ENCODE data around the gene AQP5. TPM values are rescaled to one million over a fixed set of nuclear protein-coding genes. Genes with fewer than 3 reads are reported as not detected.

The AQP5 gene
- total and polyA plus RNA-seq, 2 of the 8 experiments (the other 6 are each of a cell fraction or from before 2014, with no cell fraction given) = 2.5 to 3.2 TPM

DNA sequence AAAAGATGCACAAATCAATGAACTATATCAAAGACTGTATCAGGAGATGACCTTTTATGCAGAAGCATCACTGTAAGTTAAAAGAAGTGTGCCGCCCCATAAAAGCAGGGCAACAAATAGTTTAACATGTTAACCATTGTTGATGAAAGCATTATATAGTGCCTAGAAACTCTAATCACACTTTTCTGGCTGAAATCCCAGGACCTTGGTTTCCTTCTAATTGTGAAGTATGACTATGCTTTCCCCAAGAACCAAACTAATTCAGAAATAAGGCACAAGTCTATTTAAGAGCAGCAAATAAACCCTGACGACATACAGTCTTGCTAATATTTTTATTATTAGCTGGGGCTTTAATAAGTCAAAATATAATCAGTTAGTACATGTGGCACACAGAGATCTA lies 41.9 kb downstream of the AQP5 start:
- no peak overlapping the region for H4K5ac ChIP-seq (ENCODE audit: insufficient read length, low read depth, low read length)
- no peaks in the 10 kb centered on the region for H3K4me1 ChIP-seq (replicated peaks in 1 of 4; ENCODE audit: control insufficient read depth in 3 of 4, insufficient read depth in 4 of 4, low read length in 3 of 4)
- H3K9ac ChIP-seq (replicated peaks in 1 of 4; ENCODE audit: extremely low read depth in 1 of 4, low read depth in 3 of 4, low read length in 3 of 4) = no peak overlapping the region
- H3K9me3 ChIP-seq (ENCODE audit: insufficient read depth in 2 of 2, low read depth in 1 of 2, low read length in 1 of 2) = no peaks in the 10 kb centered on the region
- no peaks in the 10 kb centered on the region for H3K23me2 ChIP-seq (ENCODE audit: low read depth, low read length)
- no peak for DNase-seq (ENCODE audit: low read depth in 1 of 2, low spot score in 2 of 2)
- no peaks in the 10 kb centered on the region for H3K79me2 ChIP-seq (ENCODE audit: control insufficient read depth in 1 of 2, insufficient read depth in 2 of 2, low read length in 2 of 2)
- no peak for FAIRE-seq
- ChIA-PET POLR2A (ENCODE audit: partially characterized antibody) (no interaction called here), CTCF (ENCODE audit: partially characterized antibody) (interaction anchor here (0.7 to 3.3 kb wide), 6 partner anchors 11 to 102 kb away, joined by 3 to 18 read pairs (median 4); no protein-coding TSS in a partner anchor)
- H2BK12ac ChIP-seq (ENCODE audit: low read depth, low read length) = no peak overlapping the region
- H2BK120ac ChIP-seq (replicated peaks; ENCODE audit: low read depth, low read length) = no peak overlapping the region
- no peaks in the 10 kb centered on the region for H3K79me1 ChIP-seq (ENCODE audit: low read depth, low read length)
- H4K20me1 ChIP-seq (replicated peaks in 1 of 2; ENCODE audit: control insufficient read depth in 1 of 2, insufficient read depth in 2 of 2, low read length in 2 of 2) = no peaks in the 10 kb centered on the region
- H3K56ac ChIP-seq (replicated peaks; ENCODE audit: insufficient read length, low read depth, low read length) = no peak overlapping the region
- H4K91ac ChIP-seq (replicated peaks; ENCODE audit: insufficient read length, low read length) = no peak overlapping the region
- no peak overlapping the region for H2AK5ac ChIP-seq (ENCODE audit: low read depth, low read length)
- no peaks in the 10 kb centered on the region for H3K27me3 ChIP-seq (replicated peaks in 1 of 4; ENCODE audit: control insufficient read depth in 3 of 4, extremely low read depth in 1 of 4, insufficient read depth in 3 of 4, low read length in 3 of 4)
- H3K23ac ChIP-seq (ENCODE audit: insufficient read length) = no peak overlapping the region
- H3K4ac ChIP-seq (replicated peaks; ENCODE audit: insufficient read length, low read depth, low read length) = no peak overlapping the region
- H3K4me3 ChIP-seq (ENCODE audit: extremely low read depth in 1 of 4, insufficient read depth in 2 of 4, low read depth in 3 of 4, low read length in 4 of 4) = no peak overlapping the region
- no peak overlapping the region for H2AFZ ChIP-seq (ENCODE audit: low read length)
- no peak overlapping the region for H2BK20ac ChIP-seq (ENCODE audit: low read length)
- H3K14ac ChIP-seq (ENCODE audit: insufficient read length) = no peak overlapping the region
- H3K27ac ChIP-seq (ENCODE audit: low read depth, low read length) = no peak overlapping the region
- 93% methylated on average over 2 of the region's 2 CpGs; no CpG with 5 or more reads in 1 of the 2 experiments for WGBS, 2 experiments (ENCODE audit: extremely low coverage in 1 of 2, insufficient coverage in 1 of 2, insufficient read length in 1 of 2, insufficient replicate concordance in 2 of 2, low coverage in 1 of 2, low lambda C conversion rate in 2 of 2, missing lambda C conversion rate in 1 of 2)
- H3K18ac ChIP-seq (ENCODE audit: extremely low read depth, low read length) = no peak overlapping the region
- no peak overlapping the region for H2BK5ac ChIP-seq (ENCODE audit: low read depth, low read length)
- H4K8ac ChIP-seq (ENCODE audit: extremely low read depth, insufficient read depth, low read length) = no peak overlapping the region
- H3K36me3 ChIP-seq (ENCODE audit: control insufficient read depth in 2 of 4, insufficient read depth in 4 of 4, low read length in 3 of 4) = peaks cover 10 to 52% (median 33%) of the 10 kb centered on the region in 4 experiments
- no peak overlapping the region for H2BK15ac ChIP-seq (ENCODE audit: low read length)
- no peak overlapping the region for H3K4me2 ChIP-seq (ENCODE audit: insufficient read depth in 1 of 2, low read depth in 2 of 2, low read length in 2 of 2)
- TF ChIP-seq POLR2A (IDR thresholded peaks at IDR 0.05; ENCODE audit: control extremely low read depth in 1 of 2, low read depth in 2 of 2, low read length in 2 of 2) = no peak
- no peak for TF ChIP-seq GTF2F1 (IDR thresholded peaks at IDR 0.05; ENCODE audit: borderline replicate concordance, low read depth, low read length)
- no peak for TF ChIP-seq RXRA (IDR thresholded peaks at IDR 0.05; ENCODE audit: insufficient read depth, low read depth, low read length)
- no peak for TF ChIP-seq CREB1 (IDR thresholded peaks at IDR 0.05)
- TF ChIP-seq BRCA1 (IDR thresholded peaks at IDR 0.05; ENCODE audit: low read depth, low read length) = no peak
- TF ChIP-seq, protein P1, sequence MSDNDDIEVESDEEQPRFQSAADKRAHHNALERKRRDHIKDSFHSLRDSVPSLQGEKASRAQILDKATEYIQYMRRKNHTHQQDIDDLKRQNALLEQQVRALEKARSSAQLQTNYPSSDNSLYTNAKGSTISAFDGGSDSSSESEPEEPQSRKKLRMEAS (IDR thresholded peaks at IDR 0.05) = no peak
- TF ChIP-seq RAD21 (IDR thresholded peaks at IDR 0.05 in 1 of 2, conservative IDR thresholded peaks at IDR 0.05 in 1 of 2; ENCODE audit: low read depth in 2 of 2, low read length in 2 of 2) = no peak
- no peak for TF ChIP-seq HDAC2 (IDR thresholded peaks at IDR 0.05; ENCODE audit: borderline replicate concordance in 1 of 2, low read depth in 2 of 2, low read length in 2 of 2)
- TF ChIP-seq, protein P2, sequence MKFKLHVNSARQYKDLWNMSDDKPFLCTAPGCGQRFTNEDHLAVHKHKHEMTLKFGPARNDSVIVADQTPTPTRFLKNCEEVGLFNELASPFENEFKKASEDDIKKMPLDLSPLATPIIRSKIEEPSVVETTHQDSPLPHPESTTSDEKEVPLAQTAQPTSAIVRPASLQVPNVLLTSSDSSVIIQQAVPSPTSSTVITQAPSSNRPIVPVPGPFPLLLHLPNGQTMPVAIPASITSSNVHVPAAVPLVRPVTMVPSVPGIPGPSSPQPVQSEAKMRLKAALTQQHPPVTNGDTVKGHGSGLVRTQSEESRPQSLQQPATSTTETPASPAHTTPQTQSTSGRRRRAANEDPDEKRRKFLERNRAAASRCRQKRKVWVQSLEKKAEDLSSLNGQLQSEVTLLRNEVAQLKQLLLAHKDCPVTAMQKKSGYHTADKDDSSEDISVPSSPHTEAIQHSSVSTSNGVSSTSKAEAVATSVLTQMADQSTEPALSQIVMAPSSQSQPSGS (IDR thresholded peaks at IDR 0.05; ENCODE audit: low read length) = no peak
- no peak for TF ChIP-seq POU5F1 (IDR thresholded peaks at IDR 0.05; ENCODE audit: low read depth, low read length)
- TF ChIP-seq SIX5 (IDR thresholded peaks at IDR 0.05; ENCODE audit: low read depth, low read length) = no peak
- no peak for TF ChIP-seq TEAD4 (IDR thresholded peaks at IDR 0.05; ENCODE audit: low read depth, low read length)
- TF ChIP-seq CEBPB (IDR thresholded peaks at IDR 0.05; ENCODE audit: low read depth, low read length) = no peak

All from H1 (cell line).